ENCODE results near the gene ERBB4. TPM values are rescaled to one million over a fixed set of nuclear protein-coding genes. Genes with fewer than 3 reads are reported as not detected.

Gene ERBB4
- total RNA-seq, 4 donors from 2014 or later: 1.6 to 5.7 (median 3.5) TPM

GRCh38 chr2:212402316-212402715 lies 136.3 kb downstream of the ERBB4 start:
- in situ Hi-C loops (cut with MboI; ENCODE audit: low sequenced_read_pairs in 4 of 4): no loop called here
- Histone ChIP-seq H3K36me3 (no peaks in the 10 kb centered on the region), H3K27me3 (no peaks in the 10 kb centered on the region), H3K9me3 (no peaks in the 10 kb centered on the region), H3K27ac (no peak overlapping the region), H3K4me3 (no peak overlapping the region), H3K4me1 (no peaks in the 10 kb centered on the region)
- TF ChIP-seq POLR2A (IDR thresholded peaks at IDR 0.05): no peak
- DNase-seq: no peak
- ATAC-seq: no peak
- intact Hi-C loops (cut with DNase I; ENCODE audit: low total_unique reads): no loop called here

- in situ Hi-C loops (cut with MboI; ENCODE audit: low sequenced_read_pairs in 4 of 4): no loop called here
- Histone ChIP-seq H3K4me1 (no peaks in the 10 kb centered on the region), H3K9me3 (no peaks in the 10 kb centered on the region), H3K4me3 (no peak overlapping the region), H3K27ac (no peak overlapping the region), H3K27me3 (no peaks in the 10 kb centered on the region), H3K36me3 (no peaks in the 10 kb centered on the region)
- ATAC-seq: no peak
- no peak for DNase-seq
- TF ChIP-seq POLR2A (IDR thresholded peaks at IDR 0.05) (no peak), CTCF (IDR thresholded peaks at IDR 0.05 in 4 of 5, conservative IDR thresholded peaks at IDR 0.05 in 1 of 5) (no peak)
- intact Hi-C loops (cut with DNase I; ENCODE audit: low total_unique reads): no loop called here
Observed at GRCh38 chr2:212398316-212398715, 140.3 kb downstream of the ERBB4 start.

GRCh38 chr2:212392544-212392943 lies 146.1 kb downstream of the ERBB4 start:
- no peaks in the 10 kb centered on the region for H3K9me3 ChIP-seq
- H3K4me3 ChIP-seq: no peak overlapping the region
- H3K27me3 ChIP-seq: no peaks in the 10 kb centered on the region
- H3K4me1 ChIP-seq: no peaks in the 10 kb centered on the region
- intact Hi-C loops (cut with DNase I; ENCODE audit: low total_unique reads): no loop called here
- H3K36me3 ChIP-seq: no peaks in the 10 kb centered on the region
- no peak for ATAC-seq
- in situ Hi-C loops (cut with MboI; ENCODE audit: low sequenced_read_pairs in 4 of 4): no loop called here
- DNase-seq: no peak
- no peak overlapping the region for H3K27ac ChIP-seq
- TF ChIP-seq CTCF (IDR thresholded peaks at IDR 0.05 in 4 of 5, conservative IDR thresholded peaks at IDR 0.05 in 1 of 5) (no peak), POLR2A (IDR thresholded peaks at IDR 0.05) (no peak)

GRCh38 chr2:212392043-212392442 lies 146.6 kb downstream of the ERBB4 start:
- in situ Hi-C loops (cut with MboI; ENCODE audit: low sequenced_read_pairs in 4 of 4) (no loop called here), intact Hi-C loops (cut with DNase I; ENCODE audit: low total_unique reads) (no loop called here)
- Histone ChIP-seq H3K27ac (no peak overlapping the region), H3K36me3 (no peaks in the 10 kb centered on the region), H3K4me1 (no peaks in the 10 kb centered on the region), H3K27me3 (no peaks in the 10 kb centered on the region), H3K9me3 (no peaks in the 10 kb centered on the region), H3K4me3 (no peak overlapping the region)
- ATAC-seq: no peak
- TF ChIP-seq CTCF (IDR thresholded peaks at IDR 0.05 in 4 of 5, conservative IDR thresholded peaks at IDR 0.05 in 1 of 5) (no peak), POLR2A (IDR thresholded peaks at IDR 0.05) (no peak)
- DNase-seq: no peak

- in situ Hi-C loops (cut with MboI; ENCODE audit: low sequenced_read_pairs in 4 of 4) (no loop called here), intact Hi-C loops (cut with DNase I; ENCODE audit: low total_unique reads) (no loop called here)
- no peak overlapping the region for H3K27ac ChIP-seq
- no peaks in the 10 kb centered on the region for H3K4me1 ChIP-seq
- DNase-seq (no peak), ATAC-seq (no peak)
- H3K9me3 ChIP-seq: no peaks in the 10 kb centered on the region
- no peaks in the 10 kb centered on the region for H3K36me3 ChIP-seq
- no peak overlapping the region for H3K4me3 ChIP-seq
- no peak for TF ChIP-seq CTCF (IDR thresholded peaks at IDR 0.05 in 4 of 5, conservative IDR thresholded peaks at IDR 0.05 in 1 of 5)
- TF ChIP-seq POLR2A (IDR thresholded peaks at IDR 0.05): no peak
- H3K27me3 ChIP-seq: no peaks in the 10 kb centered on the region
Observed at GRCh38 chr2:212387146-212387545, 151.5 kb downstream of the ERBB4 start.

Measured in gastrocnemius medialis (tissue), 4 donors.